GM21367 (cell line): ENCODE data around the gene DENND1B.

Experiments used
- ATAC-seq: cut with Tn5 transposase; IDR thresholded peaks from one replicate; pipeline ENCODE4 v1.9.1; 2021; ENCODE audit not compliant: unreplicated experiment

The DENND1B gene

DNA sequence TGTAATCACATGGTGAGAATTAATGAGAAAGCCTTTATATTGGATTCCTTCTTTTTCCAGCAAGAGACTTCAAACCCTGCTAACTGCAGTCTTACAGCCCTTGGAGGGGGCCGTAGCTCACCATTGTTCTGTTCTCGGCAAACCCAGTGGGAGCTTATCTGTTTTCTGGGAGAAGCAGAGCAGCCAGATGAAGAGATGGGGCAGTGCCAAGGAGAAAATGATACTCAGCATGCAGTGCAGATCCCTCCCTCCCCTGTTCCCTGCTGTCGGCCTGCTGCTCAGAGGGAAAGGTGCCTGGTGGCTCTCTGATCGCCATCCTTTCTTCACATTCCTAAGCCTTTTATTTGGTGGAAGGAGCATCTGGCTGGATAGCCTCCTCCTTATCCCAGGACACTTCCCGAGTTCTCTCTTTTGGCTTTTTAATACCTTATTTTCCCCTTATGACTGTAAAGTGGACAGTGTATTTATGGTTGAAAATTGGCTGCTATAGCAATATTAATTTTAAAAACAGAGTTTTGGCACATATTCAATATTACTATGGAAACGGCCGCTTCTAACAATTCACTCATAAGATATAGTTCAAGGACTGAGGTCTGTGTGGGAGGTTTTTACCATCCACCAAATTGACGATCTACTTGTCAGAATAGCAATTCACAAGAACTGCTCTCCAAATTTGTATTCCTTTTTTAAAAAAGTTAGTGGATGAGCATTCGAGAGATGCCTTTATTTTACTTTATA is 303.9 kb downstream of the DENND1B start:
- no peak for ATAC-seq

DNA sequence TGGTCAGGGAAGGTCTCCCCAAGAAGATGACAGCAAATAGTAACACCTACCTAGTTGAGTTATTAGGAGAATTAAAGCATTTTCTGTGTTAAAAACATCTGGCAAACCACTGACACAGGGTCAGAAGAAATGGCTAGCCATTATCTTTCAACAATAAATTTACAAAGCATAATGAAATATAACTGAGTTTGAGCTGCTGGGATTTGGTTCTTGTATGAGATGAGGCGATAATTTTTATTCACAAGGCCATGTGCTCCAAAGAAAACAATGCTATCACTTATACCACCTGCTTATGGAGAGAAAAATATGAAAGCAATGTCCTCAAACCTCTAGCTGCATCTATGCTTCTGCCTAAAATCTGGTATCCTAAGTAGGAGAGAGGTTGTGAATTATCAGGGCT is 304.9 kb downstream of the DENND1B start:
- no peak for ATAC-seq

GRCh38 chr1:197469620-197470210 is 305.6 kb downstream of the DENND1B start:
- ATAC-seq = no peak

- ATAC-seq = no peak
Observed at GRCh38 chr1:197468543-197469175, 306.6 kb downstream of the DENND1B start.

DNA sequence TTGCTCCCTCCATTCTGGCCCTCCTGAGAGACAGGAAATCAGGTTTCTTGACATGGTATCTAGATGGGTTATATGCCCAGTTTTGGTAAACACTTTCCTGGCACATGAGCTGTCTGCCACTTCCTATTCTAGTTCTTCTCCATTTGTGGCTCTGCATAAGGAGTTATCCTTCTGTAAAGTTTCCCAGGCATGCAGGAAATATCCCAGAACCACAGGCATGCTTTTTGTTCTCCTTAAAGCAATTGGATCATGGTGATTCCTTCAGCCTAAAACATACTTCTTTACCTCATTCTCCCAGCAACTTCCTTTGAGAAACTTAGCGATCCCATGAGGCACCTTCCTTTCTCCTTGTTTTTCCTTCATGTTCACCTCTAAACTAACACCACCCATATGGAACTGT is 307.4 kb downstream of the DENND1B start:
- ATAC-seq = no peak

GRCh38 chr1:197466813-197467212 is 308.5 kb downstream of the DENND1B start:
- ATAC-seq = no peak

DNA sequence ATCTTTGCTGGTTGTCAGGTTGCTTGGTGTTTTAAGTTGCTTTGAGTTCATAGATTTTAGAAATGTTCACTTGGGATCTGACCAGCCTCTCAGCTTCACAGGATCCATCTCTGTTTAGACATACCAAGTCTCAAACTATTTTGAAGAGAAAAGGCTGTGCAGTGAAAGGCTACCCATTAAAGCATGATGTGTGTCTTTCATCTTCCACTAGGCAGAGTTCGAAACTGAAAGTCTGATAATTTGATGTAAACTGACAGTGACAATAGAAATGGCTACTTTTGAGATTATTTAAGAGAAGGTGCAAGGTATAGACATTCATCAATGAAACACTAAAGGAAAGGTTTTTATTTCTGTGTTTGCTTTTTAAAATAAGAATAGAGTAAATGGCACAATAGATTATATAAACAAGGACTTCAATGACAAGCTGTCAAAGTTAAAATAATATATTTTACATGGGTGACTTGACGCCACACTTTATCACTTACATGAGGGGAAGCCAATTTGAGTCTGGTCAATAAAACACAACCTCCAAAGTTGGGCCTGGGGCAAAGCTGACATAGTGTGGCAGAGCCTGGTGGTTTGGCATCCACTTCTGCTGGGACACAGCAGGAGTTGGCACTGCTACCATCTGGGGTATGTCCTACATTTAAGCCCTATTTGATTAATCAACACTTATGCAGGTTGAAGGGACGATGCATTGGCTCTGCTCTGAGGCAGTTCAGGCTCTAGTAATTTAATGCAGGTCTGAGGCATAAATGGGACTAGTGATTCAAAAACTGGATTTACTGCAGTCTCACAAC is 309.6 kb downstream of the DENND1B start:
- ATAC-seq = no peak

GRCh38 chr1:197464044-197464443 is 311.2 kb downstream of the DENND1B start:
- ATAC-seq = no peak

GRCh38 chr1:197463142-197463541 is 312.1 kb downstream of the DENND1B start:
- no peak for ATAC-seq

DNA sequence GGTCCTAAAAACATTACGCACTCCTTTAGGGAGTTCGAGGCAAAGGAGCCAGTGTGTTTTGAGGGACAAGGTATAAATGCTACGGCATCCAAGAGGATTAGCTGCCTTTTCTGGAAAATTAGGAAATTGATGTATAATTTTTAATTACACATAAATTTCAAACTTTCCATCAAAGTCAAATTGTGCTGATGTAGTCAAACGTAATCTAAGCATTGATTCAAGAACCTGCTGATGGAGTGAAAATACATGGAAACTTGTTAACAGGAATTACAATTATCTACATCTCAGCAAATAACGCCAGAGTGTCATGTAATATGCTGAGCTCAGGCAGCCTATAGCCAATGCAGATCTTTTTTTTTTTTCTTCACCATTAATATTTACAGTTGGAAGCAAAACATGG is 312.7 kb downstream of the DENND1B start:
- ATAC-seq = no peak
